UCSD-AML1 (cell line): ENCODE results near the gene ANKRD9.
A peak's percentile ranks its signal among the peaks of the same experiment; 100 is the strongest.
"Not testable (repeated sequence)": the region's sequence is repeated elsewhere in the genome, so short reads cannot be mapped to it uniquely, and the experiment has no call there.

Source experiments
- DNase-seq: peaks from one replicate; lab custom pipeline; 2025; ENCODE audit not compliant: unreplicated experiment; lab: John Stamatoyannopoulos, UW

The ANKRD9 gene

GRCh38 chr14:102509746-102510615, at the start of gene ANKRD9:
TSS of gene ANKRD9 (minus strand) at chr14:102509776. CDS start at chr14:102507889, 1,887 bp downstream.
- peak; percentile 94 for DNase-seq

DNA sequence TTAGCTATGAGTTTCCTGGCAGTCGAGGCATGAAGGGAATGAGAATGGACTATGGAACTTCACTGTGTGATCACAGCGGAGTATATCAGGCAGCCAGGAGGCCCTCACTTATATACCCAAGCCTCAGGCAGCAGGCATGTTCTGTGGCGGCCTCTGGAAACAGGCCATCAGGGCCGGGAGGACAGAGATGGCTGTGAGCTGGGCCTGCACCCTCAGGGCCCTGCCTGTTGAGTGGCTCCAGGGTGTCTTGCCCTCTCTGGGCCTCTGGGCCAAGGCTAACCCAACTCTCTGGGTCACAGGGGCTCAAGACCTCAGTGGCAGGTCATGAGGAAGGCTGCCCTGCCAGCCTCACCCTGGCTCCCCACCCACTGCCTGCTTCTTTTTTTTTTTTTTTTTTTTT, 49.0 kb upstream of the ANKRD9 start:
- DNase-seq: no peak

DNA sequence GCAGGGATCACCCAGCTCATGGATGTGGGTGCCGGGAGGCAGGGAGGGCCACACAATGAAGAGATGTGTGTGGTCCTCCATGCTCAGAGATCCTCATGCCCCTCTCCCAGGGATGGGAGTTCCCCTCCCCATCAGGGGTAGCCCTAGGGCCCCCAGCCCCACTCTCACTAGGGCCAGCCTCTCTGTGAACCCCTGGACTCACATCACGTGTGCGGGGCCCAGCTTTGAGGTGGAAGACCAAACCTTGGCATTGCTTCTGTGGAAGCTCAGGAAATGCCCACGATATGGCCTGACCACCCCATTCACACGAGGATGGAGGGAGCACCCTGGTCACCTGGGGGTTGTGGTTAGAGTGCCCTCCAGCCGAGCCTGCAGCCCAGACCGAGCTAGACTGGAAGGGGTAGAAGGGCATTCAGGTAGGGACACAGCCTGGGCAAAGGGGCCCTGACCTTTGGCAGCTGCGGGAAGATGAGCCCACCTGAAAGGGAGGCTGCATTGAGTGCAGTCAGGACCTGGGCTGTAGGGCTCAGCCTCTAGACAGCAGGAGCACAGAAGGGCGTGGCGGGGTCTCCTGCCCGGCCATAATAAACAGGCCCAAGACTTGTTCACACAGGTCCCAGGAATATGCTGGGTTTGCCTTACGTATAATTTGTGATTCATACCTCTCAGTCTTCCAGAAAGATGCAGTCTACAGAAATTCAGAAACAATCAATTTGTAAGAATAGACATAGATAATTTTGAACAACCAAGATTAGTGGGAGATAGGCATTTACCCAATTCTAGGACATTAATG, 48.1 kb upstream of the ANKRD9 start:
- no peak for DNase-seq

DNA sequence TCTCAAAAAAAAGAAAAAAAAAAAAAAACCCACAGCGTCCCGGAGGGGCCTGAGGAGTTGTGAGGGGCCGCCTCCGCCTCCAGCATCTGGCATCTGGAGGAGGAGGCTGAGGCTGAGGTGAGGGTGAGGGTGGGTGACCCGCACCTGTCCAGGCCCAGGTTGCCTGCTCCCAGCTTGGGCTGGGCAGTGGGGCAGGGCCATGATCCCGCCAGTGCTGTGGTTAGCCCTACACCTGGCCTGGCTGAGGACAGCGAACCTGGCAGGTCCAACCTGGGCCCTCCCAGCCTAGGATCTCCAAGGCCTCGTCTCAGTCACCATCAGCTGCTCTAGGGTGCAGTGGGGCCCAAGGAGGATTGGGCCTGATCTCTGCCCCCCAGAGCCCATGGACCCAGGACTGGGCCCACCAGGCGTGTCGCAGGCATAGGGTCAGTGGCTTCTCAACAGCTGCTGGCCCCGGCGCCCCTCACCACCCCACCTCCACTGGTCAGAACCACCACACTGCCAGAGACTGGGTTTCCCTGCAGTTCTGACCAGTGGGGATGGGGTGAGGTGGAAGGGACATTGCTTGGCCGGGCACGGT, 46.6 kb upstream of the ANKRD9 start:
- no peak for DNase-seq

DNA sequence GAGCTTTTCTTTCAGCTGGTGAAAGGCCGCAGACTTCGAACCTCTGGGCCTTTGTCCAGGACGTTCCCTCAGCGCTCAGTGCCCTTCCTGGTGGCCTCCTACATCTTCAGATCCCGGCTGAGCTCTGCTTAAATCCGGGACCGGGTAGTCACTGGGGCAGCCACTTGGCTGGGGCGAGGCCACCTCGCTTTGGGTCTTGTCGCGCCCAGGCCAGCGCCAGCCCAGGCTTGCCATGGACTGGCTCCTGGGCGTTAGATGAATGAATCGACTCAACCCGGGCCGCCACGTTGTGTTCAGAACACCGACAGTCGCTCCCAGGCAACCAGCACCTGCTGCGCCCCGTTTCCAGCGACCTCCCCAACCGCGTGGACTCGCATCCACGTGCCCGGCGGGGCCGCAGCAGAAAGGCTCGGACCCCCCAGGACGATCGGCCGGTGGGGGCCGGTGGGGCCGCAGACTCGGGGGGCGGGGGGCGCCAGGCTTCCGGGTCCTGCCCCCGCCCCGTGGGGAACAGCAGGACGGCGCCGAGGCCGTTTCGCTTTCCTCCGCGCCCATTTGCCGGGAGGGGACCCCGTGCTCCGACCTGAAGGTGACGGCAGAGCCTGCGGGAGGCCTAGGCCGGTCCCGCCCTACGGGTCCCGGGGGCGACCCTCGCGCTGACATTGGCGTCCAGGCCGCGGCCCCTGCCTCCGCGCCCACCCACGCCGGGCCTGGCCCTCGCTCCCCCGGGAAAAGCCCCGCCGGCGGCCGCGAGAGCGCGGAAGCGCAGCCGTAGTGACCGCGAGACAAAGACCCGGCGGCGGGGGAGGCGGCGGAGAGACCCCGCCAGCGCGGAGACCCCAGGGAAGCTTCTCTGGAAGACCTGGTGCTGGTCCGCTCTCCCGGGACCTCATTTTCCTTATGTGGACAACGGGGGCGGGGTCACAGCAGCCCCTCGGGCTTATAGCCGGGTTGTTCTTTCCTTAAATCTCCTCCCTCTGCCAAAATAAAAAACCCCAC, 45.5 kb upstream of the ANKRD9 start:
- no peak for DNase-seq

DNA sequence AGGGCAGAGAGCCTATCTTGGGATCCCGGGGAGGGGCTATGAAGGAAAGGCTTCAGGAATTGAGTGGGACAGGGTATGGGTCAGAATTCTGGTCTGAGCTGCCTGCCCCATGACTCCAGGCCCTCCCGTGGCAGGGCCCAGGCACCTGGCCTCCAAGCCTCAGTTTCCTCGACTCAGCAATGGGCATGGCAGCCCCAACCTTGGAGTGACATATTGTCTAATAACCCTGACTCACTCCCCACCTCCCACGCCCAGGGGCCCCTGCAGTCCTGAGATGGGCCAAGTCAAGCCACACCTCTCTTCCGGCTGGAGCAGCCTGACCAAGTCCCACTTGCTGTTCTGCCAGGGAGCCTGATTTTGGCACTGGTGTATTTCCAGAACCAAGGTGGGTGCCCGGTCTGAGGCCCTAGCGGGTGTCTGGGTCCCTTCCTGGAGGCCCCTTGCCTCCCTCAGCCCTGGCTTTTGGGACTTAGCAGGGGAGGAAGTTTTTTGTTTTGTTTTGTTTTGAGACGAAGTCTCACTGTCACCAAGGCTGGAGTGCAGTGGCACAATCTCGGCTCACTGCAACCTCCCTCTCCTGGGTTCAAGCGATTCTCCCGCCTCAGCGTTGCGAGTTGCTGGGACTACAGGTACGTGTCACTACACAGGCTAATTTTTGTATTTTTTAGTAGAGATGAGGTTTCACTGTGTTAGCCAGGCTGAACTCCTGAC, 42.6 kb upstream of the ANKRD9 start:
- no peak for DNase-seq

DNA sequence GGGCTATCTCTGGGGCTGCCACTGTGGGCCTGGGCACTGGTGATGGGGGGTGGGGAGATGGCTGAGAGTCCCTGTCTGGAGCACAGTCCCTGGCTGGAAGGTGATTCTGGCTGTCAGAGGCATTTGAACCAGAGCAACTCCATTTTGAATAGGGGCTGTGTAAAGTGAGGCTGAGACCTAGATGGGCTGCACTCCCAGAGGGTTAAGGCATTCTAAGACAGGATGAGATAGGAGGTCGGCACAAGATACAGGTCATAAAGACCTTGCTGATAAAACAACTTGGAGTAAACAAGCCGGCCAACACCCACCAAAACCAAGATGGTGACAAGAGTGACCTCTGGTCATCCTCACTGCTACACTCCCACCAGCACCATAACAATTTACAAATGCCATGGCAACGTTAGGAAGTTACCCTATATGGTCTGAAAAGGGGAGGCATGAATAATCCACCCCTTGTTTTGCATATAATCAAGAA, 41.4 kb upstream of the ANKRD9 start:
- not testable (repeated sequence) for DNase-seq

DNA sequence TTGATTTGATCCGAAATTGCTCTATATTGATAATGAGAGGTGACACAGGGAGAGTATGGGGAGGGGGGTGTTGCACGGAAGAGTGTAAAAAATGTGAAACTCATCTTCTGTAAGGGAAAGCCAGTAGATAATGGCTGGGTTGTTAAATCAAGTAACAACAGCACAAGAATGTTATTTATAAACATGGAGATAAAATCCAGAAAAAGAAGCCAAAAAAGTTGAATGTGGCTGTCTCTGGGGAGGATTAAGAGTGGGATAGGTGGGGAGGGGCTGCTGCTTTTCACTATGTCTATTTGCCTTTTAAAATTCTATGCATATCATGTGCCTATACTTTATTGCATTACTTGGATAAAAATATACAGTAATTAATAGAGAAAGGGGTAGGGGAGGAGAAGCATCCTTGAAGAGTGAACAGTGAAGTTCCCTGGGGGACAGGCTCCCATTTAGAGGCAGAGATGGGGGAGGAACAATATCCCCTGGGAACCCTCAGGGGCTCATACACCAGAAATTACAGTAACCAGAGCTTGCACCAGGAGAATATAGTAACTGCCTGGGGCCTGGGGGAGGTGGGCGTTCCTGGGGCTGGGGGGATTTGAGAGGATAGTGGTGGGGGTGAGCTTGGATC, 39.2 kb upstream of the ANKRD9 start:
- no peak for DNase-seq

- no peak for DNase-seq
Observed at GRCh38 chr14:102545461-102546265, 36.1 kb upstream of the ANKRD9 start.

GRCh38 chr14:102544747-102545460, 35.3 kb upstream of the ANKRD9 start:
- DNase-seq: no peak

- no peak for DNase-seq
Observed at GRCh38 chr14:102544046-102544746, 34.6 kb upstream of the ANKRD9 start.

GRCh38 chr14:102541771-102542170, 32.2 kb upstream of the ANKRD9 start:
- no peak for DNase-seq

DNA sequence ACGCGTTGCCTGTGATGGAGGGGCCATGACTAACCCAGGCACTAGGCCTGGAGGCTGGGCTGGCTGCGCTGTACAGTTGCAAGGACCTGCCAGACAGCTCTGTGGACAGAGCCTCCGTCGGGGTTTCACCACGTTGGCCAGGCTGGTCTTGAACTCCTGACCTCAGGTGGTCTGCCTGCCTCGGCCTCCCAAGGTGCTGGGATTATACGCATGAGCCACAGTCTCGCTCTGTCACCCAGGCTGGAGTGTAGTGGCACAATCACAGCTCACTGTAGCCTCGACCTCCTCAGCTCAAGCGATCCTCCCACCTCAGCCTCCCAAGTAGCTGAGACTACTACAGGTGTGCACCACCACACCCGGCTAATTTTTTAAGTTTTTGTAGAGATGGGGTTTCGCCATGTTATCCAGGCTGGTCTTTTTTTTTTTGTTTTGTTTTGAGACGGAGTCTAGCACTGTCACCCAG, 31.5 kb upstream of the ANKRD9 start:
- DNase-seq: not testable (repeated sequence)

DNA sequence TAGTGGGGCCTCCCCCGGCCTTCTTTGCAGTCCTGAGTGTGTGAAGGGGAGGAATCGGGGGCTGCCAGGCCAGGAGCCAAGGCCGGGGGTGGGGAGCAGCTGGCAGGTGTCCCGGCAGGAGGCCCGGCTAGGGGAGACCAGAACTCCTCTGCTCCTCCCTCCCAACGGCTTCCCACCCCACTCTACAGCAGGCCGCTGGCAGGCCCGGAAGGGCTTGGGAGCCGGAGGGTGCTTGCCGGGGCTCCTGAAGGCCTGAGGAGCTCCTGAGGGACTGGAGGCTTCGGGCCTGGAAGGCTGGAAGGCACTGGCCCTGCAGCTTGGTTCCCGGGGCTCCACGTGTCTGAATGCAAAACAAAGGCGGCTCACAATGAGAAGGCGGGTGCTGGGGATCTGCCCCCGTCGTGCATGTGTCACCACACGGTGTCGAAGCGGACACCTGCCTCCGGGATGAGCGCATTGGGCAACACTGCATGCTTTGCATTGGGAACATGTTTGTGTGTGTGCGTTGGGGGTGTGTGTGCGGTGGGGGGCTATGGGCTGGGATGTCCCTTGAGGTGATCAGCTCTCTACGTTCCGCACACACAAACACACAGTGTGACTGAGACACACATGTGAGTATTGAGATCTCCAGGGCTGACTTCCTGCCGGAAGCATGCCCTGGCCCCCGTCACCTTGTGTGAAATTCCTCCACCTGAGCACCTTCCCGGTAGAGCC, 30.9 kb upstream of the ANKRD9 start:
- DNase-seq: no peak

DNA sequence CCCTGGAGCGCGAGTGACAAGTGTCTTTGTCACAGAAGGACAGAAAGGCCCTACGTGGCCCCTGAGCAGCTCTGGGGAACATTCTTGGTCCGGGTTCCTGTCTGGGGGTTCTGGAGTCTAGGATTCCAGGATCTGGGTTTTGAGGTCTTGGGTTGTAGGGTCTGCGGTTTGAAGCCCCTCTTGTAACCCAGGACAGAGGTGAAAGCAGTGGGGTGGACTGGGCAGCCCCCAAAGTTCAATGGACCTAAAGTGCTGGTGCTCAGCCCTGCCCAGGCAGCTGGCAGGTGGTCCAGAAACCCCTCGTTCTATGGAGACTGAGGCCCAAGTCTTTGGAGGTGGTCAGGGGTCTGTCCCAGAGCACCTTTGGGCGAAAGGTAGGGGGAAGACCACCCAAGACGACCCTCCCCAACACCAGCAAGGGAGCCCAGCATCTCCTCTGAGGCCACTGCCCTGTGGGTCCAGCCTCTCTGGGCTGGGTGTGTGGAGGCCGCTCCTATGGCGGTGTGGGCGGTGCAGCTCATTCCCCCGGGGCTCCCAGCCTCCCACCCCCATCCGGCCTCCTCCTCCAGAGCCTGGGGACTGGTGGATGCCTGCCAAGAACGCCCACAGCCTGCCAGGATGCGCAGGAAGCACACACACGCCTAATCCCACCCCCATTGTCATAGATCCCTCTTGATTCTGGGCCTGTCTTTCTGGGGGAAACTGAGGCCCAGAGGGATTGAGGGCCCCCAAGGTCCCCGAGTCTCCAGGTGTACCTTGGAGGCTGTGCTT, 30.2 kb upstream of the ANKRD9 start:
- DNase-seq: no peak
